H1 (cell line): ENCODE measurements around the gene FGD5. TPM values are rescaled to one million over a fixed set of nuclear protein-coding genes. Genes with fewer than 3 reads are reported as not detected.
A peak's percentile ranks its signal among the peaks of the same experiment; 100 is the strongest.

Experiments
- CTCF ChIA-PET: fragments of 300-600 bp; sonication (Branson Sonifier 250); formaldehyde crosslinking; loops from one replicate; lab custom pipeline; 2021; ENCODE audit not compliant: partially characterized antibody; lab: Charles Lee
- POLR2A ChIA-PET: fragments of 300-600 bp; sonication (Branson Sonifier 250); formaldehyde crosslinking; loops from one replicate; lab custom pipeline; 2021; ENCODE audit warnings: inconsistent platforms; ENCODE audit not compliant: partially characterized antibody; lab: Charles Lee
- DNase-seq, 2 experiments: peaks; one replicate each; pipeline versions ENCODE4 v3.0.0 to v3.0.0-alpha.2; 2010 to 2022; ENCODE audit warnings: low spot score in 2 of 2, low read depth in 1 of 2, mixed read lengths in 1 of 2
- FAIRE-seq: peaks from 2 replicates; lab custom pipeline; 2011; peaks lifted over from hg19 to GRCh38; lab: Jason Lieb, UNC
- H2AFZ ChIP-seq: 2 replicates; pipeline ENCODE4 v1.8.1; 2012; ENCODE audit warnings: low read length, inconsistent platforms
- H2AK5ac ChIP-seq: 2 replicates; pipeline ENCODE4 v1.6.1; 2013; ENCODE audit warnings: low read depth, low read length
- H2BK120ac ChIP-seq: replicated peaks from 2 replicates; pipeline ENCODE3; 2013; ENCODE audit warnings: low read depth, low read length, inconsistent platforms
- H2BK12ac ChIP-seq: 2 replicates; pipeline ENCODE4 v1.6.1; 2013; ENCODE audit warnings: low read depth, low read length
- H2BK15ac ChIP-seq: 2 replicates; pipeline ENCODE4 v1.6.1; 2013; ENCODE audit warnings: low read length
- H2BK20ac ChIP-seq: 2 replicates; pipeline ENCODE4 v1.6.1; 2013; ENCODE audit warnings: low read length
- H2BK5ac ChIP-seq: 2 replicates; pipeline ENCODE4 v1.6.1; 2013; ENCODE audit warnings: low read depth, low read length
- H3K14ac ChIP-seq: 2 replicates; pipeline ENCODE4 v1.6.1; 2013; ENCODE audit warnings: inconsistent platforms; ENCODE audit not compliant: insufficient read length
- H3K18ac ChIP-seq: 2 replicates; pipeline ENCODE4 v1.6.1; 2013; ENCODE audit warnings: low read length; ENCODE audit errors: extremely low read depth
- H3K23ac ChIP-seq: 2 replicates; pipeline ENCODE4 v1.6.1; 2013; ENCODE audit warnings: inconsistent platforms; ENCODE audit not compliant: insufficient read length
- H3K23me2 ChIP-seq: 2 replicates; pipeline ENCODE4 v1.6.1; 2013; ENCODE audit warnings: low read depth, low read length
- H3K27ac ChIP-seq: 2 replicates; pipeline ENCODE4 v1.6.1; 2011; ENCODE audit warnings: low read depth, low read length, inconsistent platforms
- H3K27me3 ChIP-seq, 4 experiments: replicated peaks in 1 of 4; 1 replicate in 1 of 4; 2 replicates in 3 of 4; pipeline versions ENCODE4 v1.6.1 to v1.8.1; 2011 to 2013; ENCODE audit warnings: low read length in 3 of 4, mild to moderate bottlenecking in 3 of 4, inconsistent platforms in 2 of 4, mixed read lengths in 2 of 4, moderate library complexity in 1 of 4; ENCODE audit not compliant: control insufficient read depth in 3 of 4, insufficient read depth in 3 of 4; ENCODE audit errors: extremely low read depth in 1 of 4
- H3K36me3 ChIP-seq, 4 experiments: 2 replicates each; pipeline versions ENCODE4 v1.6.1 to v1.8.1; 2011 to 2013; ENCODE audit warnings: mild to moderate bottlenecking in 4 of 4, low read length in 3 of 4, moderate library complexity in 2 of 4, control low read depth in 1 of 4, inconsistent platforms in 1 of 4; ENCODE audit not compliant: insufficient read depth in 4 of 4, control insufficient read depth in 2 of 4
- H3K4ac ChIP-seq: replicated peaks from 2 replicates; pipeline ENCODE3; 2013; ENCODE audit warnings: low read length, low read depth, mixed read lengths, inconsistent platforms; ENCODE audit not compliant: insufficient read length
- H3K4me1 ChIP-seq, 4 experiments: replicated peaks in 1 of 4; 1 replicate in 1 of 4; 2 replicates in 3 of 4; pipeline versions ENCODE4 v1.6.1 to v1.8.1; 2011 to 2013; ENCODE audit warnings: low read length in 3 of 4, inconsistent platforms in 2 of 4, mixed read lengths in 1 of 4; ENCODE audit not compliant: insufficient read depth in 4 of 4, control insufficient read depth in 3 of 4
- H3K4me2 ChIP-seq, 2 experiments: 2 replicates each; pipeline versions ENCODE4 v1.6.1 to v1.8.1; 2011 to 2013; ENCODE audit warnings: low read depth in 2 of 2, low read length in 2 of 2, control low read depth in 1 of 2, inconsistent platforms in 1 of 2, mild to moderate bottlenecking in 1 of 2; ENCODE audit not compliant: insufficient read depth in 1 of 2
- H3K4me3 ChIP-seq, 4 experiments: fragments of 200-600, 300-600 bp in 1 of 4; sonication (generic), shearing (Covaris generic), sonication (Bioruptor Twin) in 1 of 4; 2 replicates each; pipeline versions ENCODE4 v1.5.1 to v1.8.1; 2011 to 2016; ENCODE audit warnings: low read length in 4 of 4, low read depth in 3 of 4, control low read depth in 2 of 4, inconsistent platforms in 2 of 4, mild to moderate bottlenecking in 2 of 4, mixed read lengths in 1 of 4, moderate library complexity in 1 of 4; ENCODE audit not compliant: insufficient read depth in 2 of 4; ENCODE audit errors: extremely low read depth in 1 of 4
- H3K56ac ChIP-seq: replicated peaks from 2 replicates; pipeline ENCODE3; 2013; ENCODE audit warnings: low read depth, mild to moderate bottlenecking, mixed read lengths, low read length, inconsistent platforms; ENCODE audit not compliant: insufficient read length
- H3K79me1 ChIP-seq: 2 replicates; pipeline ENCODE4 v1.6.1; 2013; ENCODE audit warnings: low read depth, low read length, control low read depth
- H3K79me2 ChIP-seq, 2 experiments: 2 replicates each; pipeline versions ENCODE4 v1.6.1 to v1.8.1; 2012 to 2013; ENCODE audit warnings: low read length in 2 of 2, mild to moderate bottlenecking in 2 of 2, inconsistent platforms in 1 of 2; ENCODE audit not compliant: insufficient read depth in 2 of 2, control insufficient read depth in 1 of 2
- H3K9ac ChIP-seq, 4 experiments: replicated peaks in 1 of 4; 1 replicate in 1 of 4; 2 replicates in 3 of 4; pipeline versions ENCODE4 v1.6.1 to v1.8.1; 2011 to 2013; ENCODE audit warnings: low read depth in 3 of 4, low read length in 3 of 4, control low read depth in 2 of 4, mild to moderate bottlenecking in 2 of 4, moderate library complexity in 2 of 4, inconsistent platforms in 1 of 4; ENCODE audit errors: extremely low read depth in 1 of 4
- H3K9me3 ChIP-seq, 2 experiments: 2 replicates each; pipeline versions ENCODE4 v1.6.1 to v1.8.1; 2012 to 2013; ENCODE audit warnings: mild to moderate bottlenecking in 2 of 2, moderate library complexity in 2 of 2, control low read depth in 1 of 2, inconsistent platforms in 1 of 2, low read depth in 1 of 2, low read length in 1 of 2, mixed read lengths in 1 of 2; ENCODE audit not compliant: insufficient read depth in 2 of 2
- H4K20me1 ChIP-seq, 2 experiments: replicated peaks in 1 of 2; 2 replicates each; pipeline versions ENCODE3 to v1.8.1; 2011 to 2013; ENCODE audit warnings: inconsistent platforms in 2 of 2, low read length in 2 of 2, mild to moderate bottlenecking in 1 of 2; ENCODE audit not compliant: insufficient read depth in 2 of 2, control insufficient read depth in 1 of 2
- H4K5ac ChIP-seq: 2 replicates; pipeline ENCODE4 v1.6.1; 2013; ENCODE audit warnings: low read length, low read depth, mixed read lengths, inconsistent platforms; ENCODE audit not compliant: insufficient read length
- H4K8ac ChIP-seq: 2 replicates; pipeline ENCODE4 v1.8.0; 2013; ENCODE audit warnings: mild to moderate bottlenecking, moderate library complexity, low read length, inconsistent platforms; ENCODE audit not compliant: insufficient read depth; ENCODE audit errors: extremely low read depth
- H4K91ac ChIP-seq: replicated peaks from 2 replicates; pipeline ENCODE3; 2013; ENCODE audit warnings: low read length, mixed read lengths, inconsistent platforms; ENCODE audit not compliant: insufficient read length
- BCL11A ChIP-seq, 2 experiments: IDR thresholded peaks; one replicate each; pipeline ENCODE4 v1.6.1; 2011; ENCODE audit warnings: low read depth in 2 of 2, low read length in 2 of 2, mild to moderate bottlenecking in 2 of 2
- EP300 ChIP-seq, 2 experiments: IDR thresholded peaks; 1 replicate in 1 of 2; 2 replicates in 1 of 2; pipeline ENCODE4 v1.6.1; 2011 to 2012; ENCODE audit warnings: low read depth in 2 of 2, low read length in 2 of 2, mild to moderate bottlenecking in 2 of 2, borderline replicate concordance in 1 of 2, inconsistent platforms in 1 of 2, moderate library complexity in 1 of 2
- RAD21 ChIP-seq, 2 experiments: IDR thresholded peaks in 1 of 2; conservative IDR thresholded peaks in 1 of 2; 2 replicates each; pipeline ENCODE4 v1.6.1; 2011; ENCODE audit warnings: low read depth in 2 of 2, low read length in 2 of 2, improper control_type of control experiment in 1 of 2, inconsistent platforms in 1 of 2, mild to moderate bottlenecking in 1 of 2, moderate library complexity in 1 of 2
- WGBS, 2 experiments: shearing (Covaris generic) in 1 of 2; methylation state at CpG; one replicate each; pipeline versions ENCODE4 v1.1.6 to v1.1.7; 2013 to 2015; ENCODE audit warnings: low lambda C conversion rate in 2 of 2, mixed read lengths in 2 of 2, inconsistent platforms in 1 of 2, low coverage in 1 of 2, missing lambda C conversion rate in 1 of 2; ENCODE audit not compliant: insufficient replicate concordance in 2 of 2, insufficient coverage in 1 of 2, insufficient read length in 1 of 2; ENCODE audit errors: extremely low coverage in 1 of 2, missing lambda C conversion rate in 1 of 2; 5-methylcytosine and 5-hydroxymethylcytosine counted together
- polyA plus RNA-seq, 7 experiments: library from polyadenylated mRNA; depleted of rRNA in 3 of 7; stranded (reverse) in 5 of 7; unstranded in 2 of 7; fragments of >200 nt in 5 of 7; fragments of 200-250 nt in 2 of 7; gene quantifications; 1 replicate in 5 of 7; 2 replicates in 1 of 7; 4 replicates in 1 of 7; pipeline versions ENCODE4 v1.2.1 to v1.2.3, GENCODE V29; 2011 to 2013; ENCODE audit warnings: missing spikeins in 2 of 7, mixed read lengths in 2 of 7
- total RNA-seq: library from RNA; stranded (reverse); fragmentation: NEBNext Ultra II Directional; extraction: Animal tissue kit (Norgen Biotek cat#: 25700); gene quantifications from 2 replicates; pipeline ENCODE4 v1.2.1, GENCODE V29; 2021
- TF ChIP-seq, protein P1 (sequence below): IDR thresholded peaks from 2 replicates; pipeline ENCODE4 v1.6.1; 2012; ENCODE audit warnings: low read length, inconsistent platforms

Gene FGD5
- total and polyA plus RNA-seq, 2 of the 8 experiments (the other 6 are each of a cell fraction or from before 2014, with no cell fraction given) = 4.7 to 14.3 TPM

DNA sequence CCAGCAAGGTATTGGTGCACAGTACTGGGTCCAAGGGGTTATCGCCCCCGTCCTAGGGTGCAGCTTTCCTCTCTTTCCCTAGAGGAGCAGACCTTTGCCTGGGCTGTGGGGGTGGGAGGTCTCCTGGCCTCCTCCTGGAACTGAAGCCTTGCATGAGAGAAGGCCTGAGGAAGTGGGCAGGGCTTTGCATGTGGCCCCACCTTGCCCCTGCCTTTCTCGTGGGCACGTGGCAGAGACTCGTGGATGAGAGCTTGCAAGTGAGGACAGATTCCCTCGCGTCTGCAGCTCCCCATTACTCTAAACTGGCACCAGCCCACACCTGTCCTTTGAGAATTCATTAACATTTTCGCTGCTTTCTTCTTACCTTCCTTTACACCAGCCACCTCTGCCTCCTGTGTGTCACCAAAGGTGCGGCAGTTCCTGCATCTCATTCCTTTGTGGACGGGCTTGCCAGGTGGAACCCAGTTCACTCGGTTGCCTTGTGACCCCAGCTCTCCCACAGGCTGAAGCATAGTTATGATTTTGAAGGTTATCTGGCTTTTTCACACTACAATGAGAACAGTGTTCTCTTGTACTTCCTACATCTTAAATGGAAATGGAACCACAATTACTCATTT, 87.7 kb downstream of the FGD5 start:
- H3K56ac ChIP-seq = no peak overlapping the region
- H3K79me2 ChIP-seq = no peaks in the 10 kb centered on the region
- H2BK5ac ChIP-seq = 0 out of 2 replicates have a peak overlapping the region, but pooled peaks have one; percentile 13
- no peak overlapping the region for H3K14ac ChIP-seq
- no peaks in the 10 kb centered on the region for H3K23me2 ChIP-seq
- no peak overlapping the region for H3K18ac ChIP-seq
- H4K91ac ChIP-seq = no peak overlapping the region
- CTCF ChIA-PET = interaction anchor here (0.8 to 23.5 kb wide), 7 partner anchors 11 to 233 kb away, joined by 3 to 337 read pairs (median 3); no protein-coding TSS in a partner anchor
- H3K4me2 ChIP-seq = no peak overlapping the region
- no peak overlapping the region for H3K9ac ChIP-seq
- H3K23ac ChIP-seq = no peak overlapping the region
- no peak overlapping the region; the same call in 1 of the 2 replicates for H3K27ac ChIP-seq
- no peak overlapping the region for H2AK5ac ChIP-seq
- 76% methylated on average over 10 of the region's 11 CpGs; no CpG with 5 or more reads in 1 of the 2 experiments for WGBS, 2 experiments
- POLR2A ChIA-PET = no interaction called here
- 0 out of 4 replicates have a peak, but pooled peaks cover 0 to 4% of the 10 kb centered on the region in 2 experiments for H3K9me3 ChIP-seq
- H3K79me1 ChIP-seq = no peaks in the 10 kb centered on the region
- FAIRE-seq (no peak), DNase-seq (no peak)
- H2BK20ac ChIP-seq = no peak overlapping the region
- no peak overlapping the region for H4K8ac ChIP-seq
- H4K5ac ChIP-seq = no peak overlapping the region
- H3K27me3 ChIP-seq = no peaks in the 10 kb centered on the region
- no peak overlapping the region for H2BK15ac ChIP-seq
- H3K36me3 ChIP-seq = peaks cover 0 to 2% (median 0%) of the 10 kb centered on the region in 4 experiments; a peak in 1 of 8 replicates
- H3K4me3 ChIP-seq = no peak overlapping the region
- H2AFZ ChIP-seq = no peak overlapping the region
- no peak overlapping the region for H2BK12ac ChIP-seq
- no peaks in the 10 kb centered on the region for H4K20me1 ChIP-seq
- peaks cover under 1 to 2% (median 2%) of the 10 kb centered on the region in 4 experiments; a peak in 5 of 7 replicates for H3K4me1 ChIP-seq
- TF ChIP-seq BCL11A (IDR thresholded peaks at IDR 0.05; ENCODE audit: low read depth in 2 of 2, low read length in 2 of 2) = no peak
- no peak for TF ChIP-seq EP300 (IDR thresholded peaks at IDR 0.05; ENCODE audit: borderline replicate concordance in 1 of 2, low read depth in 2 of 2, low read length in 2 of 2)
- TF ChIP-seq, protein P1, sequence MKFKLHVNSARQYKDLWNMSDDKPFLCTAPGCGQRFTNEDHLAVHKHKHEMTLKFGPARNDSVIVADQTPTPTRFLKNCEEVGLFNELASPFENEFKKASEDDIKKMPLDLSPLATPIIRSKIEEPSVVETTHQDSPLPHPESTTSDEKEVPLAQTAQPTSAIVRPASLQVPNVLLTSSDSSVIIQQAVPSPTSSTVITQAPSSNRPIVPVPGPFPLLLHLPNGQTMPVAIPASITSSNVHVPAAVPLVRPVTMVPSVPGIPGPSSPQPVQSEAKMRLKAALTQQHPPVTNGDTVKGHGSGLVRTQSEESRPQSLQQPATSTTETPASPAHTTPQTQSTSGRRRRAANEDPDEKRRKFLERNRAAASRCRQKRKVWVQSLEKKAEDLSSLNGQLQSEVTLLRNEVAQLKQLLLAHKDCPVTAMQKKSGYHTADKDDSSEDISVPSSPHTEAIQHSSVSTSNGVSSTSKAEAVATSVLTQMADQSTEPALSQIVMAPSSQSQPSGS = no peak
- no peak for TF ChIP-seq RAD21 (IDR thresholded peaks at IDR 0.05 in 1 of 2, conservative IDR thresholded peaks at IDR 0.05 in 1 of 2; ENCODE audit: low read depth in 2 of 2, low read length in 2 of 2)
- no peak overlapping the region for H2BK120ac ChIP-seq
- peak overlapping the region; percentile 85 for H3K4ac ChIP-seq
